ENCODE measurements around the gene ZSCAN5C. TPM values are rescaled to one million over a fixed set of nuclear protein-coding genes. Genes with fewer than 3 reads are reported as not detected.
"Not testable (repeated sequence)": the region's sequence is repeated elsewhere in the genome, so short reads cannot be mapped to it uniquely, and the experiment has no call there.

Gene ZSCAN5C
- polyA plus RNA-seq: not detected

DNA sequence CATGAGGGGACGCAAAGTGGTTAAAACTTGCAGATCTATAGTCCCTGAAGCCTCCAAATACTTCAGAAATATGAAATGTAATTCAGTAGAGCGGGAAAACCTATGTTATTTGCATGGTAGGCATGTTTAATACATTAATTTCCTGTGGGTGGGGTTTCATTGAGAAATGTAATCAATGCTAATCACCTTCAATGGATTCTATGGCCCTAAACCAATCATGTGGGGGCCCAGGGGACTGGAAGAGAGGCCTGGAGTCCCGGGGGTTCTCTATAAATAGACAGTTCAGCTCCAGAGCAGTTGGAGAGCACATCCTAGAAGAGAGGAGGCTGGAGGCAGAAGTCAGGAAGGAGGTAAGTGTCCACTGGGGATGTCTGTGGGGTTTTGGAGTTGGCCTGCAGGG is at the start of gene ZSCAN5C:
TSS of gene ZSCAN5C (plus strand) at position 301 of the 400 bp plus-strand sequence. CDS start 3,641 bp downstream, outside the sequence.
- 62 to 69% (median 64%) methylated on average over 3 of the region's 3 CpGs for WGBS, 3 donors
- no peak within 1 kb of the TSS for H3K27ac ChIP-seq (ENCODE audit: low read depth, low read length)

DNA sequence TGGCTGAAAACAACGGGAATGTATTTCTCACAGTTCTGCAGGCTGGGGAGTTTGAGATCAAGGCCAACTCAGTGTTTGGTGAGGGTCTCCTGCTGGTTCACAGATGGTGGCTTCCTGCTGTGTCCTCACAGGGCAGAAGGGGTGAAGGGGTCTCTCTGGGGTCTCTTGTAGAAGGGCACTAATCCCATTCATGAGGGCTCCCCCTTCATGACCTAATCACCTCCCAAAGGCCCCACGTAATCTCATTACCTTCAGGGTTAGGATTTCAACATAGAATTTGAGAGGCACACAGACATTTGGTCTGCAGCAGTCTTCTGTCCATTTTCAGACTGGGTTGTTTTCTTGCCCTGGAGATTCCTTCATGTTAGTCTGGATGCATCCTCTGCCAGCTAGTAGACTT is 49.4 kb upstream of the ZSCAN5C start:
- 58 to 86% (median 81%) methylated on average over 2 of the region's 2 CpGs for WGBS, 3 donors
- no peak overlapping the region for H3K27ac ChIP-seq (ENCODE audit: low read depth, low read length)

- WGBS, 3 donors: 16 to 42% (median 41%) methylated on average over 6 of the region's 6 CpGs
Observed at GRCh38 chr19:56153507-56153906, 48.6 kb upstream of the ZSCAN5C start.

GRCh38 chr19:56155124-56155687 is 46.9 kb upstream of the ZSCAN5C start:
- H3K27ac ChIP-seq (ENCODE audit: low read depth, low read length): no peak overlapping the region
- WGBS, 3 donors: 54 to 75% (median 70%) methylated on average over 17 of the region's 17 CpGs

More at GRCh38 chr19:56153507-56153906, 48.6 kb upstream of the ZSCAN5C start:
- H3K27ac ChIP-seq (ENCODE audit: low read depth, low read length): no peak overlapping the region

- H3K27ac ChIP-seq (ENCODE audit: low read depth, low read length): no peak overlapping the region
- WGBS, 3 donors: 51 to 78% (median 68%) methylated on average over 11 of the region's 11 CpGs
Observed at GRCh38 chr19:56156768-56157167, 45.3 kb upstream of the ZSCAN5C start.

- 92 to 94% (median 93%) methylated on average over 16 of the region's 16 CpGs for WGBS, 3 donors
- no peak overlapping the region for H3K27ac ChIP-seq (ENCODE audit: low read depth, low read length)
Observed at GRCh38 chr19:56158170-56158757, 43.8 kb upstream of the ZSCAN5C start.

- no peak overlapping the region for H3K27ac ChIP-seq (ENCODE audit: low read depth, low read length)
- 90 to 95% (median 94%) methylated on average over 9 of the region's 9 CpGs for WGBS, 3 donors
Observed at GRCh38 chr19:56159009-56159559, 43.0 kb upstream of the ZSCAN5C start.

GRCh38 chr19:56159622-56160271 is 42.3 kb upstream of the ZSCAN5C start:
- H3K27ac ChIP-seq (ENCODE audit: low read depth, low read length): no peak overlapping the region
- WGBS, 3 donors: 96 to 98% (median 97%) methylated on average over 53 to 69 of the region's 69 CpGs

DNA sequence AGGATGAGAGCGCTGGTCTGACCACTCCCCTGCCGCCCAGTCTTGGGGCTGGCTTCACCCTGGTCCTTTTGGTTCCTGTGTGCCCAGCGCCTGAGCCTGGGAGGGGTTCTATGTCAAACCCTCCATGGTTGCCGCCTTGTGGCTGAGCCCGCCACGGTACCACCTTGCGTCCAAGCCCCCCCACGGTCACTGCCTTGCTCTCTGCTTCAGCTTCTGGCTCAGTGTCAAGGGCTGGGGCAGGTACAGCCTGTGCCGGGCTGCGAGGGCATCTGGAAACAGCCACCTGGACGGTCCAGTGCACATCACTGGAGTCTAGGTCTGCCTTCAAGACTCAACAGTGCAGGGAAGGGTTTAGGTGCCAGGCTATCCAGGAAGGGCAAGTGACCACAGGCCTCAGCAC is 40.5 kb upstream of the ZSCAN5C start:
- WGBS, 3 donors: 91 to 93% (median 92%) methylated on average over 11 of the region's 11 CpGs
- no peak overlapping the region for H3K27ac ChIP-seq (ENCODE audit: low read depth, low read length)

GRCh38 chr19:56162258-56162657 is 39.8 kb upstream of the ZSCAN5C start:
- no peak overlapping the region for H3K27ac ChIP-seq (ENCODE audit: low read depth, low read length)
- WGBS, 3 donors: 45 to 62% (median 48%) methylated on average over 9 of the region's 9 CpGs

GRCh38 chr19:56163097-56163496 is 39.0 kb upstream of the ZSCAN5C start:
- WGBS, 3 donors: 85 to 95% (median 87%) methylated on average over 13 of the region's 13 CpGs

GRCh38 chr19:56167064-56167578 is 35.0 kb upstream of the ZSCAN5C start:
- H3K27ac ChIP-seq (ENCODE audit: low read depth, low read length): no peak overlapping the region
- 46 to 49% (median 46%) methylated on average over 7 of the region's 7 CpGs for WGBS, 3 donors

More at GRCh38 chr19:56163097-56163496, 39.0 kb upstream of the ZSCAN5C start:
- H3K27ac ChIP-seq (ENCODE audit: low read depth, low read length): no peak overlapping the region

DNA sequence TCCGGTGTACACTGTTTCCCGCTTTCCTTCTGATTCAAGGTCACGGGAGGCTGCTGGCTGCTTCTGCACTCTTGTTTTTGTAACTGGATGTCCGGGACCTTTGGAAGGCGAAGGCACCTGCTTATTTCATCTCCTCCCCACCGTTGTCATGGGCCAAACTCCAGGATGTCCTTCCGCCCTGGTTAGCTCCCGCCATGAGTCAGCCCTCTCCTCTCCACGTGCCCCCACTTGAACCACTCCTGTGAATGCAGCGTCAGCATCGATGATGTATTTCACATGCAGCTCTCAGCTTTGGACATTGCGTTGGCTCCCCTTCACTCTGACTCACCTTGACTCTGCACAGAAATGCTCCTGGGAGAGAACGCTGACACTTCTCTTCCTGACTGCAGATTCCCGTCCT is 31.8 kb upstream of the ZSCAN5C start:
- 34 to 58% (median 54%) methylated on average over 14 of the region's 14 CpGs for WGBS, 3 donors
- no peak overlapping the region for H3K27ac ChIP-seq (ENCODE audit: low read depth, low read length)

GRCh38 chr19:56174086-56174485 is 28.0 kb upstream of the ZSCAN5C start:
- no peak overlapping the region for H3K27ac ChIP-seq (ENCODE audit: low read depth, low read length)
- WGBS, 3 donors: 19 to 27% (median 19%) methylated on average over 6 to 9 of the region's 9 CpGs

- no peak overlapping the region for H3K27ac ChIP-seq (ENCODE audit: low read depth, low read length)
- 38 to 47% (median 46%) methylated on average over 11 of the region's 11 CpGs for WGBS, 3 donors
Observed at GRCh38 chr19:56174550-56174949, 27.5 kb upstream of the ZSCAN5C start.

GRCh38 chr19:56175861-56176307 is 26.2 kb upstream of the ZSCAN5C start, which contains the start of gene GALP:
GALP (plus strand) TSS chr19:56176008; CDS start chr19:56177109, 1,101 bp downstream.
- 42 to 67% (median 46%) methylated on average over 12 to 15 of the region's 15 CpGs for WGBS, 3 donors
- H3K27ac ChIP-seq (ENCODE audit: low read depth, low read length): not testable (repeated sequence)

DNA sequence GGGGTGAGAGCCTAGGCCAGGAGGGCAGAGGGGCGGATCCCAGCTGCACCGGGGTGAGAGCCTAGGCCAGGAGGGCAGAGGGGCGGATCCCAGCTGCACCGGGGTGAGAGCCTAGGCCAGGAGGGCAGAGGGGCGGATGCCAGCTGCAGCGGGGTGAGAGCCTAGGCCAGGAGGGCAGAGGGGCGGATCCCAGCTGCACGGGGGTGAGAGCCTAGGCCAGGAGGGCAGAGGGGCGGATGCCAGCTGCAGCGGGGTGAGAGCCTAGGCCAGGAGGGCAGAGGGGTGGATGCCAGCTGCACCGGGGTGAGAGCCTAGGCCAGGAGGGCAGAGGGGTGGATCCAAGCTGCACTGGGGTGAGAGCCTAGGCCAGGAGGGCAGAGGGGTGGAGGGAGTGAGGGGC is 25.8 kb upstream of the ZSCAN5C start:
- 60 to 83% (median 83%) methylated on average over 4 to 9 of the region's 11 CpGs for WGBS, 3 donors
- not testable (repeated sequence) for H3K27ac ChIP-seq (ENCODE audit: low read depth, low read length)

DNA sequence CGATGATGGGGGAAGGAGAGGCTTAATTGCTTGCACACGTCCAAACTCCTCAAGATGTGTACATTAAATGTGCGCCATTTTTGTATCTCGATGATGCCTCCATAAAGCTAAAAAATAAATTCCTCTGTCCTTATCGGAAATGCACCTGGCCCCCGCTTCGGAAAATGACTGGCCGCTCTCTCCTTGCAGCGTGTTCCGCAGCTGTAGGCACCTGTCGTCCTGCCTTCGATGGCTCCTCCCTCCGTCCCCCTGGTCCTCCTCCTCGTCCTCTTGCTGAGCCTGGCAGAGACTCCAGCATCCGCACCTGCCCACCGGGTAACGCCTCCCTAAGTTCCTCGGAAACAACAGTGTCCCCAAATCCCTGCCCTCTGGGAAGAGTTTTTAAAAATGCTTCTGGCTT is 25.2 kb upstream of the ZSCAN5C start:
- 69 to 80% (median 74%) methylated on average over 18 of the region's 18 CpGs for WGBS, 3 donors
- H3K27ac ChIP-seq (ENCODE audit: low read depth, low read length): no peak overlapping the region
